Transverse colon (tissue), 4 donors: ENCODE measurements around the gene ERCC4. TPM values are rescaled to one million over a fixed set of nuclear protein-coding genes. Genes with fewer than 3 reads are reported as not detected.

Source experiments
- DNase-seq: peaks from one replicate; pipeline ENCODE4 v3.0.0-alpha.2; 2019
- H3K27ac ChIP-seq, 4 donors: fragments of 200-600 bp; sonication (generic); 2 replicates each; pipeline ENCODE4 v1.5.1; 2016 to 2018; ENCODE audit warnings: inconsistent platforms in 4 of 4
- H3K27me3 ChIP-seq: fragments of 200-600 bp; sonication (generic); 2 replicates; pipeline ENCODE4 v1.5.1; 2017; ENCODE audit warnings: inconsistent platforms
- H3K36me3 ChIP-seq, 4 donors: fragments of 200-600 bp; sonication (generic); 2 replicates each; pipeline ENCODE4 v1.5.1; 2017 to 2019; ENCODE audit warnings: inconsistent platforms in 4 of 4
- H3K4me1 ChIP-seq, 4 donors: fragments of 200-600 bp; sonication (generic); 2 replicates each; pipeline ENCODE4 v1.5.1; 2017 to 2020; ENCODE audit warnings: inconsistent platforms in 4 of 4
- H3K4me3 ChIP-seq, 4 donors: fragments of 200-600 bp; sonication (generic); 1 replicate in 1 of 4; 2 replicates in 3 of 4; pipeline versions ENCODE4 v1.5.1 to v1.6.1; 2017 to 2019; ENCODE audit warnings: inconsistent platforms in 4 of 4
- H3K9me3 ChIP-seq, 2 donors: fragments of 200-600 bp; sonication (generic); 2 replicates each; pipeline ENCODE4 v1.5.1; 2017 to 2019; ENCODE audit warnings: inconsistent platforms in 2 of 2
- EP300 ChIP-seq: sonication (generic); formaldehyde crosslinking; IDR thresholded peaks from one replicate; pipeline ENCODE4 v1.6.1; 2017; ENCODE audit warnings: antibody characterized with exemption, low read depth
- POLR2A ChIP-seq: fragments of 450-650 bp; IDR thresholded peaks from one replicate; pipeline ENCODE4 v1.6.1; 2016; ENCODE audit warnings: antibody characterized with exemption, mild to moderate bottlenecking, moderate library complexity
- POLR2AphosphoS5 ChIP-seq, 3 donors: sonication (generic); formaldehyde crosslinking; IDR thresholded peaks; one replicate each; pipeline ENCODE4 v1.6.1; 2016; ENCODE audit warnings: antibody characterized with exemption in 3 of 3
- WGBS, 2 donors: methylation state at CpG; one replicate each; pipeline ENCODE4 v1.1.5; 2018; ENCODE audit warnings: low coverage in 1 of 2; 5-methylcytosine and 5-hydroxymethylcytosine counted together
- in situ Hi-C, 4 donors: fragments of 200-750 bp; cut with MboI; loops; one replicate each; pipeline versions ENCODE4 v1.15.0 to v1.15.1; 2017; ENCODE audit warnings: low sequenced_read_pairs in 3 of 4, low pct_ligation_motif_present in 1 of 4, low pct_unique_long_range_greater_than_20kb in 1 of 4
- intact Hi-C: fragments of 100-400 bp; cut with DNase I; formaldehyde crosslinking; loops from one replicate; pipeline ENCODE4 v1.15.1; 2023; ENCODE audit warnings: low total_unique reads
- total RNA-seq, 4 donors: library from RNA; depleted of rRNA; stranded (reverse); fragments of >200 nt; gene quantifications; one replicate each; pipeline ENCODE4 v1.1.0, GENCODE V29; 2016
- TF ChIP-seq, protein P1 (sequence below), 5 experiments: fragments of 200-600 bp in 3 of 5; fragments of 450-650 bp in 2 of 5; sonication (generic) in 3 of 5; IDR thresholded peaks; 1 replicate in 2 of 5; 2 replicates in 3 of 5; pipeline ENCODE4 v1.5.1; 2016 to 2017; ENCODE audit warnings: antibody characterized with exemption in 5 of 5, inconsistent platforms in 3 of 5, mild to moderate bottlenecking in 2 of 5, moderate library complexity in 1 of 5

ERCC4 gene
- total RNA-seq, 4 donors from 2014 or later: 3.8 to 14.1 (median 4.8) TPM

DNA sequence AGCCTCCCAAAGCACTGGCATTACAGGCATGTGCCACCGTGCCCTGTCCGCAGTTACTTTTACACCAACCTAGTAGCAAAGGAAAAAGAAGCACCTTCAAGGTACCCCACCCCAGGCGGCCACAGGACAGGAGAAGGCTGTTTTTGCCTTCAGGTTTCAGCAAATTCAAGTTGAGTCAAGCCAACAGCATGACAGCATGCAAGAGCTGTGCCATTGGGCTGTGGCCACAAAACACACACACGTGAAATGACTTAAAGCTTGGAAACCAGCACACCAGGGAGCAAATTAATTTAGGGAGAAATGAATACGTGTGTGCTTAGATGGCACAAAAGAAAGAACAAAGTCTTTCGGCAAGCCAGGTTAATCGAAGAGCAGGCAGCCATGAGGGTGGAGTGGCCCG, 39.7 kb downstream of the ERCC4 start:
- Histone ChIP-seq H3K9me3 (no peaks in the 10 kb centered on the region), H3K27ac (no peak overlapping the region), H3K4me1 (peaks cover 8 to 21% (median 12%) of the 10 kb centered on the region in 4 donors), H3K27me3 (no peaks in the 10 kb centered on the region), H3K36me3 (no peaks in the 10 kb centered on the region), H3K4me3 (no peak overlapping the region)
- intact Hi-C loops: no loop called here
- WGBS, 2 donors: 77 to 90% methylated on average over 5 to 8 of the region's 8 CpGs
- no peak for DNase-seq
- in situ Hi-C loops: no loop called here
- no peak for TF ChIP-seq EP300
- TF ChIP-seq, protein P1, sequence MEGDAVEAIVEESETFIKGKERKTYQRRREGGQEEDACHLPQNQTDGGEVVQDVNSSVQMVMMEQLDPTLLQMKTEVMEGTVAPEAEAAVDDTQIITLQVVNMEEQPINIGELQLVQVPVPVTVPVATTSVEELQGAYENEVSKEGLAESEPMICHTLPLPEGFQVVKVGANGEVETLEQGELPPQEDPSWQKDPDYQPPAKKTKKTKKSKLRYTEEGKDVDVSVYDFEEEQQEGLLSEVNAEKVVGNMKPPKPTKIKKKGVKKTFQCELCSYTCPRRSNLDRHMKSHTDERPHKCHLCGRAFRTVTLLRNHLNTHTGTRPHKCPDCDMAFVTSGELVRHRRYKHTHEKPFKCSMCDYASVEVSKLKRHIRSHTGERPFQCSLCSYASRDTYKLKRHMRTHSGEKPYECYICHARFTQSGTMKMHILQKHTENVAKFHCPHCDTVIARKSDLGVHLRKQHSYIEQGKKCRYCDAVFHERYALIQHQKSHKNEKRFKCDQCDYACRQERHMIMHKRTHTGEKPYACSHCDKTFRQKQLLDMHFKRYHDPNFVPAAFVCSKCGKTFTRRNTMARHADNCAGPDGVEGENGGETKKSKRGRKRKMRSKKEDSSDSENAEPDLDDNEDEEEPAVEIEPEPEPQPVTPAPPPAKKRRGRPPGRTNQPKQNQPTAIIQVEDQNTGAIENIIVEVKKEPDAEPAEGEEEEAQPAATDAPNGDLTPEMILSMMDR (IDR thresholded peaks at IDR 0.05): no peak
- no peak for TF ChIP-seq POLR2A
- no peak for TF ChIP-seq POLR2AphosphoS5 (IDR thresholded peaks at IDR 0.05)

DNA sequence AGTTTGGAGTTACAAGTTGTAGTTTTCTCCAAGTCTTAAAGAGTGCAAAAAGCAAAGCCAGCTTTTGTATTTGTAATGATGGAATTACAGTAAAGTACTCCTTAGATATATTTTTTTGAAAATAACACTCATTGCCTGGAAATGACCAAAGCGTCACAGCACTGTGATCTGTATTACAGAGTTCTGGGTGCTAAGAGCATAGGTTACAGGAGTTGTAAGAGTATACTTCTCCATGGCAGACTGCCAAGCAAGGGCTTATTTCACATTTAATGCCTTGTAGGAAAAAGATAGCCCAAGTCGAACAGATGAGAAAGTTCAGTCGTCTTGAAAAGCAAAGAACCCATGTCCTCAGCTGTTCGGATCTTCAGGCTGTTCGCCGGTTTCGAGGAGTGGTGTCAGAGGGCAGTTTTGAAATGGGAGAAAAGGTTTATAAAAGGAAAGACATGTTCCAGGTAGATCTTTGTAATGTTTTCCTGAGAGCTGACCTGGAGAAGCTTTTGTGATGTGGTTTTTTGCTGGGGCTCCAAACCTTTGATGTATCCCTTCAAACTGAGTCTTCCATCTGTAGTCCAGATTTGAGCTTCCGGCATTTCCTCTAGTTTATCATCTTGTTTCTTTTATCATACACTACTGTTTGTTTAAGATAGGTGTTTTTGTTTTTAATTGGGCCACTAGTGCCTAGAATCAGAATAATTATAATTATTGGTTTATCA, 41.3 kb downstream of the ERCC4 start:
- no peak overlapping the region for H3K27ac ChIP-seq
- intact Hi-C loops: no loop called here
- in situ Hi-C loops: no loop called here
- TF ChIP-seq, protein P1 (IDR thresholded peaks at IDR 0.05): no peak
- TF ChIP-seq POLR2A (no peak), POLR2AphosphoS5 (IDR thresholded peaks at IDR 0.05) (no peak), EP300 (no peak)
- no peaks in the 10 kb centered on the region for H3K27me3 ChIP-seq
- no peaks in the 10 kb centered on the region for H3K9me3 ChIP-seq
- H3K4me1 ChIP-seq: peaks cover 8 to 19% (median 12%) of the 10 kb centered on the region in 4 donors
- no peak for DNase-seq
- H3K4me3 ChIP-seq: no peak overlapping the region
- 65 to 83% methylated on average over 7 to 8 of the region's 8 CpGs for WGBS, 2 donors
- H3K36me3 ChIP-seq: no peaks in the 10 kb centered on the region

DNA sequence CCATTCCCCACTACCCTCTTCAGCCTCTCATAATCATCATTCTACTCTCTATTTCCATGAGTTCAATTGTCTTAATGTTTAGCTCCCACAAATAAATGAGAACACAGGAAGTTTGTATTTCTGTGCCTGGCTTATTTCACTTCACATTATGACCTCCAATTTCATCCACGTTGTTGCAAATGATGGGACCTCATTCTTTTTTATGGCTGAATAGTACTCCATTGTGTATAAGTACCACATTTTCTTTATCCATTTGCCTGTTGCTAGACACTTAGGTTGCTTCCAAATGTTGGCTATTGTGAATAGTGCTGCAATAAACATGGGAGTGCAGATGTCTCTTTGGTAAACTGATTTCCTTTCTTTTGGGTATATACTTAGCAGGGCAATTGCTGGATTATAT, 42.3 kb downstream of the ERCC4 start:
- Histone ChIP-seq H3K9me3 (no peaks in the 10 kb centered on the region), H3K27me3 (no peaks in the 10 kb centered on the region), H3K4me3 (no peak overlapping the region), H3K27ac (no peak overlapping the region), H3K36me3 (no peaks in the 10 kb centered on the region), H3K4me1 (peaks cover 5 to 13% (median 9%) of the 10 kb centered on the region in 4 donors)
- in situ Hi-C loops (no loop called here), intact Hi-C loops (no loop called here)
- DNase-seq: no peak
- TF ChIP-seq, protein P1 (IDR thresholded peaks at IDR 0.05): no peak
- TF ChIP-seq POLR2A: no peak
- TF ChIP-seq EP300: no peak
- TF ChIP-seq POLR2AphosphoS5 (IDR thresholded peaks at IDR 0.05): no peak
- 86 to 87% methylated on average over 1 of the region's 1 CpG for WGBS, 2 donors

DNA sequence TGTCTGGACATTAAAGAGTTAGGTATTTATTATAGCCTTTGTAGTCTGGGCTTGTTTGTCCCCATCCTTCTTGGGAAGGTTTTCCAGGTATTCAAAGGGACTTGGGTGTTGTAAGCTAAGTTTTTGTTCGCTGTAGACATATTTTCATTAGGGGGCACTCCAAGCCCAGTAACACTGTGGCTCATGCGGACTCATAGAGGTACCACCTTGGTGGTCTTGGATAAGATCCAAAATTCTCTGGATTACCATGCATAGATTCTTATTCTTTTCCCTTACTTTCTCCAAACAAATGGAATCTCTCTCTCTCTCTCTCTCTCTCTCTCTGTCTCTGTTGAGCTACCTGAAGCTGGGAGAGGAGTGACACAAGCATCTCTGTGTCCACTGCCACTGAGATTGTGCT, 48.9 kb downstream of the ERCC4 start:
- Histone ChIP-seq H3K27me3 (no peaks in the 10 kb centered on the region), H3K27ac (no peak overlapping the region), H3K4me3 (no peak overlapping the region), H3K36me3 (no peaks in the 10 kb centered on the region), H3K9me3 (peaks cover 0 to 2% of the 10 kb centered on the region in 2 donors), H3K4me1 (no peaks in the 10 kb centered on the region)
- TF ChIP-seq EP300: no peak
- TF ChIP-seq, protein P1 (IDR thresholded peaks at IDR 0.05): no peak
- TF ChIP-seq POLR2AphosphoS5 (IDR thresholded peaks at IDR 0.05): no peak
- no peak for TF ChIP-seq POLR2A
- intact Hi-C loops: no loop called here
- WGBS, 2 donors: 75 to 94% methylated on average over 2 of the region's 2 CpGs
- DNase-seq: no peak
- in situ Hi-C loops: no loop called here
